HepG2 (cell line): Measurements from ENCODE around the gene TERC. TPM values are rescaled to one million over a fixed set of nuclear protein-coding genes. Genes with fewer than 3 reads are reported as not detected.
A peak's percentile ranks its signal among the peaks of the same experiment; 100 is the strongest.

Experiments
- KDM1A ChIP-seq: IDR thresholded peaks from 2 replicates; pipeline ENCODE4 v1.6.1; 2016; ENCODE audit warnings: missing compliant biosample characterization
- MTF1 ChIP-seq: sonication (generic); formaldehyde crosslinking; IDR thresholded peaks from 2 replicates; pipeline ENCODE4 v1.5.0; 2020; ENCODE audit warnings: missing genetic modification reagents
- ZFAT ChIP-seq: sonication (generic); formaldehyde crosslinking; conservative IDR thresholded peaks from 2 replicates; pipeline ENCODE4 v1.8.1; 2023; ENCODE audit warnings: missing genetic modification reagents, inconsistent platforms
- ZFP1 ChIP-seq: IDR thresholded peaks from 2 replicates; pipeline ENCODE4 v1.6.1; 2016
- ZNF101 ChIP-seq: sonication (generic); formaldehyde crosslinking; IDR thresholded peaks from 2 replicates; pipeline ENCODE4 v1.4.0; 2020; ENCODE audit warnings: mild to moderate bottlenecking, low read depth, missing genetic modification reagents, borderline replicate concordance
- ZNF441 ChIP-seq: sonication (generic); formaldehyde crosslinking; IDR thresholded peaks from 2 replicates; pipeline ENCODE4 v1.7.0; 2021; ENCODE audit warnings: missing genetic modification reagents, borderline replicate concordance
- ZNF850 ChIP-seq: sonication (generic); formaldehyde crosslinking; conservative IDR thresholded peaks from 2 replicates; pipeline ENCODE4 v1.9.0; 2021; ENCODE audit warnings: mild to moderate bottlenecking, missing genetic modification reagents
- polyA plus RNA-seq, 8 experiments: library from polyadenylated mRNA; depleted of rRNA in 3 of 8; stranded (reverse) in 7 of 8; unstranded in 1 of 8; fragments of >200 nt; fragmentation: Illumina TruSeq in 4 of 8; extraction: Trizol in 4 of 8; gene quantifications; 2 replicates each; pipeline versions ENCODE4 v1.2.1 to v1.2.3, GENCODE V29; 2011 to 2016; ENCODE audit warnings: low read depth in 4 of 8, missing spikeins in 1 of 8, mixed read lengths in 1 of 8; ENCODE audit not compliant: insufficient read depth in 1 of 8
- total RNA-seq, 5 experiments: library from RNA; depleted of rRNA; stranded (reverse); fragments of >200 nt; fragmentation: Illumina TruSeq; extraction: Trizol; gene quantifications; 2 replicates each; pipeline ENCODE4 v1.2.3, GENCODE V29; 2016; ENCODE audit warnings: low read depth in 1 of 5
- TF ChIP-seq, protein P1 (sequence below): fragments of 450-650 bp; IDR thresholded peaks from 2 replicates; pipeline ENCODE4 v1.6.1; 2017; ENCODE audit warnings: mild to moderate bottlenecking
- TF ChIP-seq, protein P2 (sequence below): sonication (generic); formaldehyde crosslinking; IDR thresholded peaks from 2 replicates; pipeline ENCODE4 v1.9.0; 2021; ENCODE audit warnings: missing genetic modification reagents, mild to moderate bottlenecking, borderline replicate concordance
- TF ChIP-seq, protein P3 (sequence below): sonication (generic); formaldehyde crosslinking; IDR thresholded peaks from 2 replicates; pipeline ENCODE4 v1.5.1; 2020; ENCODE audit warnings: mild to moderate bottlenecking, missing genetic modification reagents, moderate library complexity
- TF ChIP-seq, protein P4 (sequence below): sonication (generic); formaldehyde crosslinking; IDR thresholded peaks from 2 replicates; pipeline ENCODE4 v1.4.0; 2020; ENCODE audit warnings: missing genetic modification reagents, borderline replicate concordance
- TF ChIP-seq, protein P5 (sequence below): sonication (generic); formaldehyde crosslinking; conservative IDR thresholded peaks from 2 replicates; pipeline ENCODE4 v1.4.0; 2020; ENCODE audit warnings: missing genetic modification reagents
- TF ChIP-seq, protein P6 (sequence below): sonication (generic); formaldehyde crosslinking; IDR thresholded peaks from 2 replicates; pipeline ENCODE4 v1.8.1; 2023; ENCODE audit warnings: missing genetic modification reagents, mild to moderate bottlenecking, borderline replicate concordance

TERC gene
- total and polyA plus RNA-seq, 2 of the 13 experiments (the other 11 are each of a cell fraction or from before 2014, with no cell fraction given): 1.3 to 74.6 TPM

DNA sequence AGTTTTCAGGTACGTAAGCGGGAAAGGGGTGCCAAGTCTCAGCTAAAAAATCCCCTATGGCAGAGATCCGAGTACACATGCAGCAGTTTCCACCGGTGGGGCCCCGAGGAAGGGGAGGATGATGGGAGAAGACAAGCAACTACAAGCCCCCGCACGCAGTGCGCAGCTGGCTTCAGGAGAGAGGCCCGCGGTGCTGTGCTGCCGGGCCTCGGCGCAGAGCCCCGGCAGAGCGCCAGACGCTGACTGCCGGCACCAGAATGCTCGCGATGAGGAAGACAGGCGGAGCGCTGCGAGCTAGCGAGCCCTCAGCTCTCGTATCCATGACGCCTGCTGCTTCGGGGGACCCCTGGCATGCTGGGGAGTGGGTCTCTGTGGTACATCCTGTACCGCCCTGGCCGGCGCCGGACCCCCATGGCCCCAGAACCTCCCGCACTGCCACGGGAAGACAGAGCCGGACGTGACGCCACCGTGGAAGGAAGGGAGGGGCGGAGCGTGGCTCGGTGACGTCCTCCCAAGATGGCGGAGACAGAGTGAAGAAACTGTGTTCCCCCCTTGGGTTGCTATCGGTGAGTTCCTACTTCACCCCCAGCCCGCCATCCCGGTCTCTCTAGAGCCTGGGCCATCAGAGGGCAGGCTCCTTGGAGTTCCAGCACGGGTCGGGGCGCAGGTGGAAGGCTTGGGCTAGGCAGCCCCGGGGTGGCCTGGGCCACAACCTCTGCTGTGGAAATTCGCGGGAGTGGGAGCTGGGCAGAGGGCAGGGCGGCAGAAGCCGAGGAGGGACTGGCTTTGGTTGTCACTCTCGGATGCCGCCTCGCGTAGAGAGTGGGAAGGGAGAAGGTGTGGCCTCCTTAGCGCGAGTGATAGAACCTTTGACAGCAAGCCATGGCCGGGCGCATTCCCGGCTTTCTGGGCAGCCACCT is 8.3 kb upstream of the TERC start, which contains the start of gene MYNN (continued):
- TF ChIP-seq, protein P1, sequence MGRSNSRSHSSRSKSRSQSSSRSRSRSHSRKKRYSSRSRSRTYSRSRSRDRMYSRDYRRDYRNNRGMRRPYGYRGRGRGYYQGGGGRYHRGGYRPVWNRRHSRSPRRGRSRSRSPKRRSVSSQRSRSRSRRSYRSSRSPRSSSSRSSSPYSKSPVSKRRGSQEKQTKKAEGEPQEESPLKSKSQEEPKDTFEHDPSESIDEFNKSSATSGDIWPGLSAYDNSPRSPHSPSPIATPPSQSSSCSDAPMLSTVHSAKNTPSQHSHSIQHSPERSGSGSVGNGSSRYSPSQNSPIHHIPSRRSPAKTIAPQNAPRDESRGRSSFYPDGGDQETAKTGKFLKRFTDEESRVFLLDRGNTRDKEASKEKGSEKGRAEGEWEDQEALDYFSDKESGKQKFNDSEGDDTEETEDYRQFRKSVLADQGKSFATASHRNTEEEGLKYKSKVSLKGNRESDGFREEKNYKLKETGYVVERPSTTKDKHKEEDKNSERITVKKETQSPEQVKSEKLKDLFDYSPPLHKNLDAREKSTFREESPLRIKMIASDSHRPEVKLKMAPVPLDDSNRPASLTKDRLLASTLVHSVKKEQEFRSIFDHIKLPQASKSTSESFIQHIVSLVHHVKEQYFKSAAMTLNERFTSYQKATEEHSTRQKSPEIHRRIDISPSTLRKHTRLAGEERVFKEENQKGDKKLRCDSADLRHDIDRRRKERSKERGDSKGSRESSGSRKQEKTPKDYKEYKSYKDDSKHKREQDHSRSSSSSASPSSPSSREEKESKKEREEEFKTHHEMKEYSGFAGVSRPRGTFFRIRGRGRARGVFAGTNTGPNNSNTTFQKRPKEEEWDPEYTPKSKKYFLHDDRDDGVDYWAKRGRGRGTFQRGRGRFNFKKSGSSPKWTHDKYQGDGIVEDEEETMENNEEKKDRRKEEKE: no peak
- TF ChIP-seq, protein P2, sequence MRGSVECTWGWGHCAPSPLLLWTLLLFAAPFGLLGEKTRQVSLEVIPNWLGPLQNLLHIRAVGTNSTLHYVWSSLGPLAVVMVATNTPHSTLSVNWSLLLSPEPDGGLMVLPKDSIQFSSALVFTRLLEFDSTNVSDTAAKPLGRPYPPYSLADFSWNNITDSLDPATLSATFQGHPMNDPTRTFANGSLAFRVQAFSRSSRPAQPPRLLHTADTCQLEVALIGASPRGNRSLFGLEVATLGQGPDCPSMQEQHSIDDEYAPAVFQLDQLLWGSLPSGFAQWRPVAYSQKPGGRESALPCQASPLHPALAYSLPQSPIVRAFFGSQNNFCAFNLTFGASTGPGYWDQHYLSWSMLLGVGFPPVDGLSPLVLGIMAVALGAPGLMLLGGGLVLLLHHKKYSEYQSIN (CRISPR knock-in tag): no peak
- TF ChIP-seq KDM1A (no peak), ZFP1 (CRISPR knock-in tag) (0 out of 2 replicates have a peak, but pooled peaks have one; percentile 51), ZNF441 (CRISPR knock-in tag) (peak; percentile 16; the same call in 1 of the 2 replicates), ZNF850 (CRISPR knock-in tag) (peak; percentile 73; the same call in 1 of the 2 replicates), ZFAT (CRISPR knock-in tag) (0 out of 2 replicates have a peak, but pooled peaks have one; percentile 74), MTF1 (CRISPR knock-in tag) (0 out of 2 replicates have a peak, but pooled peaks have one; percentile 72), ZNF101 (CRISPR knock-in tag) (no peak)
- TF ChIP-seq, protein P3, sequence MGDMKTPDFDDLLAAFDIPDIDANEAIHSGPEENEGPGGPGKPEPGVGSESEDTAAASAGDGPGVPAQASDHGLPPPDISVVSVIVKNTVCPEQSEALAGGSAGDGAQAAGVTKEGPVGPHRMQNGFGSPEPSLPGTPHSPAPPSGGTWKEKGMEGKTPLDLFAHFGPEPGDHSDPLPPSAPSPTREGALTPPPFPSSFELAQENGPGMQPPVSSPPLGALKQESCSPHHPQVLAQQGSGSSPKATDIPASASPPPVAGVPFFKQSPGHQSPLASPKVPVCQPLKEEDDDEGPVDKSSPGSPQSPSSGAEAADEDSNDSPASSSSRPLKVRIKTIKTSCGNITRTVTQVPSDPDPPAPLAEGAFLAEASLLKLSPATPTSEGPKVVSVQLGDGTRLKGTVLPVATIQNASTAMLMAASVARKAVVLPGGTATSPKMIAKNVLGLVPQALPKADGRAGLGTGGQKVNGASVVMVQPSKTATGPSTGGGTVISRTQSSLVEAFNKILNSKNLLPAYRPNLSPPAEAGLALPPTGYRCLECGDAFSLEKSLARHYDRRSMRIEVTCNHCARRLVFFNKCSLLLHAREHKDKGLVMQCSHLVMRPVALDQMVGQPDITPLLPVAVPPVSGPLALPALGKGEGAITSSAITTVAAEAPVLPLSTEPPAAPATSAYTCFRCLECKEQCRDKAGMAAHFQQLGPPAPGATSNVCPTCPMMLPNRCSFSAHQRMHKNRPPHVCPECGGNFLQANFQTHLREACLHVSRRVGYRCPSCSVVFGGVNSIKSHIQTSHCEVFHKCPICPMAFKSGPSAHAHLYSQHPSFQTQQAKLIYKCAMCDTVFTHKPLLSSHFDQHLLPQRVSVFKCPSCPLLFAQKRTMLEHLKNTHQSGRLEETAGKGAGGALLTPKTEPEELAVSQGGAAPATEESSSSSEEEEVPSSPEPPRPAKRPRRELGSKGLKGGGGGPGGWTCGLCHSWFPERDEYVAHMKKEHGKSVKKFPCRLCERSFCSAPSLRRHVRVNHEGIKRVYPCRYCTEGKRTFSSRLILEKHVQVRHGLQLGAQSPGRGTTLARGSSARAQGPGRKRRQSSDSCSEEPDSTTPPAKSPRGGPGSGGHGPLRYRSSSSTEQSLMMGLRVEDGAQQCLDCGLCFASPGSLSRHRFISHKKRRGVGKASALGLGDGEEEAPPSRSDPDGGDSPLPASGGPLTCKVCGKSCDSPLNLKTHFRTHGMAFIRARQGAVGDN (CRISPR knock-in tag): peak; percentile 94
- TF ChIP-seq, protein P4, sequence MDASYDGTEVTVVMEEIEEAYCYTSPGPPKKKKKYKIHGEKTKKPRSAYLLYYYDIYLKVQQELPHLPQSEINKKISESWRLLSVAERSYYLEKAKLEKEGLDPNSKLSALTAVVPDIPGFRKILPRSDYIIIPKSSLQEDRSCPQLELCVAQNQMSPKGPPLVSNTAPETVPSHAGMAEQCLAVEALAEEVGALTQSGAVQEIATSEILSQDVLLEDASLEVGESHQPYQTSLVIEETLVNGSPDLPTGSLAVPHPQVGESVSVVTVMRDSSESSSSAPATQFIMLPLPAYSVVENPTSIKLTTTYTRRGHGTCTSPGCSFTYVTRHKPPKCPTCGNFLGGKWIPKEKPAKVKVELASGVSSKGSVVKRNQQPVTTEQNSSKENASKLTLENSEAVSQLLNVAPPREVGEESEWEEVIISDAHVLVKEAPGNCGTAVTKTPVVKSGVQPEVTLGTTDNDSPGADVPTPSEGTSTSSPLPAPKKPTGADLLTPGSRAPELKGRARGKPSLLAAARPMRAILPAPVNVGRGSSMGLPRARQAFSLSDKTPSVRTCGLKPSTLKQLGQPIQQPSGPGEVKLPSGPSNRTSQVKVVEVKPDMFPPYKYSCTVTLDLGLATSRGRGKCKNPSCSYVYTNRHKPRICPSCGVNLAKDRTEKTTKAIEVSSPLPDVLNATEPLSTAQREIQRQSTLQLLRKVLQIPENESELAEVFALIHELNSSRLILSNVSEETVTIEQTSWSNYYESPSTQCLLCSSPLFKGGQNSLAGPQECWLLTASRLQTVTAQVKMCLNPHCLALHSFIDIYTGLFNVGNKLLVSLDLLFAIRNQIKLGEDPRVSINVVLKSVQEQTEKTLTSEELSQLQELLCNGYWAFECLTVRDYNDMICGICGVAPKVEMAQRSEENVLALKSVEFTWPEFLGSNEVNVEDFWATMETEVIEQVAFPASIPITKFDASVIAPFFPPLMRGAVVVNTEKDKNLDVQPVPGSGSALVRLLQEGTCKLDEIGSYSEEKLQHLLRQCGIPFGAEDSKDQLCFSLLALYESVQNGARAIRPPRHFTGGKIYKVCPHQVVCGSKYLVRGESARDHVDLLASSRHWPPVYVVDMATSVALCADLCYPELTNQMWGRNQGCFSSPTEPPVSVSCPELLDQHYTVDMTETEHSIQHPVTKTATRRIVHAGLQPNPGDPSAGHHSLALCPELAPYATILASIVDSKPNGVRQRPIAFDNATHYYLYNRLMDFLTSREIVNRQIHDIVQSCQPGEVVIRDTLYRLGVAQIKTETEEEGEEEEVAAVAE (CRISPR knock-in tag): peak; percentile 71; the same call in 1 of the 2 replicates
- TF ChIP-seq, protein P5, sequence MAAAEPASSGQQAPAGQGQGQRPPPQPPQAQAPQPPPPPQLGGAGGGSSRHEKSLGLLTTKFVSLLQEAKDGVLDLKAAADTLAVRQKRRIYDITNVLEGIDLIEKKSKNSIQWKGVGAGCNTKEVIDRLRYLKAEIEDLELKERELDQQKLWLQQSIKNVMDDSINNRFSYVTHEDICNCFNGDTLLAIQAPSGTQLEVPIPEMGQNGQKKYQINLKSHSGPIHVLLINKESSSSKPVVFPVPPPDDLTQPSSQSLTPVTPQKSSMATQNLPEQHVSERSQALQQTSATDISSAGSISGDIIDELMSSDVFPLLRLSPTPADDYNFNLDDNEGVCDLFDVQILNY: no peak
- TF ChIP-seq, protein P6, sequence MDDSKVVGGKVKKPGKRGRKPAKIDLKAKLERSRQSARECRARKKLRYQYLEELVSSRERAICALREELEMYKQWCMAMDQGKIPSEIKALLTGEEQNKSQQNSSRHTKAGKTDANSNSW: no peak
